ENCODE results near the gene MINDY4.
A peak's percentile ranks its signal among the peaks of the same experiment; 100 is the strongest.
"Not testable (repeated sequence)": the region's sequence is repeated elsewhere in the genome, so short reads cannot be mapped to it uniquely, and the experiment has no call there.

MINDY4 gene

GRCh38 chr7:30797176-30798040 is 26.2 kb downstream of the MINDY4 start:
- Histone ChIP-seq H3K27me3 (ENCODE audit: low read depth, low read length) (no peaks in the 10 kb centered on the region), H3K9me3 (ENCODE audit: control insufficient read depth in 1 of 2, low read length in 2 of 2) (no peaks in the 10 kb centered on the region), H3K4me3 (ENCODE audit: low read depth in 1 of 2, low read length in 2 of 2) (no peak overlapping the region), H3K36me3 (ENCODE audit: control insufficient read depth in 1 of 2, insufficient read depth in 2 of 2, low read length in 2 of 2) (no peaks in the 10 kb centered on the region), H3K4me1 (ENCODE audit: control insufficient read depth in 1 of 2, insufficient read depth in 2 of 2, low read length in 2 of 2) (peaks cover 29 to 51% of the 10 kb centered on the region in 2 donors), H3K27ac (ENCODE audit: low read length) (peak overlapping the region; percentile 61)

- peak overlapping the region; percentile 52 for H3K27ac ChIP-seq (ENCODE audit: low read length)
- no peak overlapping the region for H3K4me3 ChIP-seq (ENCODE audit: low read depth in 1 of 2, low read length in 2 of 2)
- H3K36me3 ChIP-seq (ENCODE audit: control insufficient read depth in 1 of 2, insufficient read depth in 2 of 2, low read length in 2 of 2): no peaks in the 10 kb centered on the region
- H3K27me3 ChIP-seq (ENCODE audit: low read depth, low read length): no peaks in the 10 kb centered on the region
- H3K9me3 ChIP-seq (ENCODE audit: control insufficient read depth in 1 of 2, low read length in 2 of 2): no peaks in the 10 kb centered on the region
- peaks cover 29 to 51% of the 10 kb centered on the region in 2 donors for H3K4me1 ChIP-seq (ENCODE audit: control insufficient read depth in 1 of 2, insufficient read depth in 2 of 2, low read length in 2 of 2)
These were observed 28.2 kb downstream of the MINDY4 start for GRCh38 chr7:30799206-30799975.

- peak overlapping the region; percentile 14 for H3K27ac ChIP-seq (ENCODE audit: low read length)
- H3K4me1 ChIP-seq (ENCODE audit: control insufficient read depth in 1 of 2, insufficient read depth in 2 of 2, low read length in 2 of 2): peaks cover 29 to 49% of the 10 kb centered on the region in 2 donors
- no peak overlapping the region for H3K4me3 ChIP-seq (ENCODE audit: low read depth in 1 of 2, low read length in 2 of 2)
- H3K9me3 ChIP-seq (ENCODE audit: control insufficient read depth in 1 of 2, low read length in 2 of 2): no peaks in the 10 kb centered on the region
- H3K27me3 ChIP-seq (ENCODE audit: low read depth, low read length): no peaks in the 10 kb centered on the region
- H3K36me3 ChIP-seq (ENCODE audit: control insufficient read depth in 1 of 2, insufficient read depth in 2 of 2, low read length in 2 of 2): no peaks in the 10 kb centered on the region
These were observed 28.9 kb downstream of the MINDY4 start for GRCh38 chr7:30799976-30800661.

GRCh38 chr7:30800785-30801252 is 29.6 kb downstream of the MINDY4 start:
- no peak overlapping the region for H3K27ac ChIP-seq (ENCODE audit: low read length)
- no peak overlapping the region for H3K4me3 ChIP-seq (ENCODE audit: low read depth in 1 of 2, low read length in 2 of 2)
- no peaks in the 10 kb centered on the region for H3K9me3 ChIP-seq (ENCODE audit: control insufficient read depth in 1 of 2, low read length in 2 of 2)
- H3K4me1 ChIP-seq (ENCODE audit: control insufficient read depth in 1 of 2, insufficient read depth in 2 of 2, low read length in 2 of 2): peaks cover 28 to 48% of the 10 kb centered on the region in 2 donors
- H3K36me3 ChIP-seq (ENCODE audit: control insufficient read depth in 1 of 2, insufficient read depth in 2 of 2, low read length in 2 of 2): no peaks in the 10 kb centered on the region
- no peaks in the 10 kb centered on the region for H3K27me3 ChIP-seq (ENCODE audit: low read depth, low read length)

- H3K4me1 ChIP-seq (ENCODE audit: control insufficient read depth in 1 of 2, insufficient read depth in 2 of 2, low read length in 2 of 2): peaks cover 11 to 30% of the 10 kb centered on the region in 2 donors
- H3K27me3 ChIP-seq (ENCODE audit: low read depth, low read length): no peaks in the 10 kb centered on the region
- H3K4me3 ChIP-seq (ENCODE audit: low read depth in 1 of 2, low read length in 2 of 2): no peak overlapping the region
- H3K36me3 ChIP-seq (ENCODE audit: control insufficient read depth in 1 of 2, insufficient read depth in 2 of 2, low read length in 2 of 2): no peaks in the 10 kb centered on the region
- no peak overlapping the region for H3K27ac ChIP-seq (ENCODE audit: low read length)
- H3K9me3 ChIP-seq (ENCODE audit: control insufficient read depth in 1 of 2, low read length in 2 of 2): no peaks in the 10 kb centered on the region
These were observed 31.6 kb downstream of the MINDY4 start for GRCh38 chr7:30802812-30803211.

- Histone ChIP-seq H3K4me3 (ENCODE audit: low read depth in 1 of 2, low read length in 2 of 2) (no peak overlapping the region), H3K36me3 (ENCODE audit: control insufficient read depth in 1 of 2, insufficient read depth in 2 of 2, low read length in 2 of 2) (no peaks in the 10 kb centered on the region), H3K27ac (ENCODE audit: low read length) (peak overlapping the region; percentile 22), H3K27me3 (ENCODE audit: low read depth, low read length) (no peaks in the 10 kb centered on the region), H3K4me1 (ENCODE audit: control insufficient read depth in 1 of 2, insufficient read depth in 2 of 2, low read length in 2 of 2) (peaks cover 11 to 25% of the 10 kb centered on the region in 2 donors), H3K9me3 (ENCODE audit: control insufficient read depth in 1 of 2, low read length in 2 of 2) (no peaks in the 10 kb centered on the region)
These were observed 33.0 kb downstream of the MINDY4 start for GRCh38 chr7:30804078-30804661.

GRCh38 chr7:30805081-30805691 is 34.0 kb downstream of the MINDY4 start:
- Histone ChIP-seq H3K27ac (ENCODE audit: low read length) (no peak overlapping the region), H3K27me3 (ENCODE audit: low read depth, low read length) (no peaks in the 10 kb centered on the region), H3K9me3 (ENCODE audit: control insufficient read depth in 1 of 2, low read length in 2 of 2) (no peaks in the 10 kb centered on the region), H3K4me3 (ENCODE audit: low read depth in 1 of 2, low read length in 2 of 2) (no peak overlapping the region), H3K36me3 (ENCODE audit: control insufficient read depth in 1 of 2, insufficient read depth in 2 of 2, low read length in 2 of 2) (no peaks in the 10 kb centered on the region), H3K4me1 (ENCODE audit: control insufficient read depth in 1 of 2, insufficient read depth in 2 of 2, low read length in 2 of 2) (peaks cover 4 to 15% of the 10 kb centered on the region in 2 donors)

- Histone ChIP-seq H3K4me1 (ENCODE audit: control insufficient read depth in 1 of 2, insufficient read depth in 2 of 2, low read length in 2 of 2) (peaks cover 0 to 8% of the 10 kb centered on the region in 2 donors), H3K9me3 (ENCODE audit: control insufficient read depth in 1 of 2, low read length in 2 of 2) (no peaks in the 10 kb centered on the region), H3K27ac (ENCODE audit: low read length) (no peak overlapping the region), H3K27me3 (ENCODE audit: low read depth, low read length) (no peaks in the 10 kb centered on the region), H3K4me3 (ENCODE audit: low read depth in 1 of 2, low read length in 2 of 2) (no peak overlapping the region), H3K36me3 (ENCODE audit: control insufficient read depth in 1 of 2, insufficient read depth in 2 of 2, low read length in 2 of 2) (no peaks in the 10 kb centered on the region)
These were observed 34.7 kb downstream of the MINDY4 start for GRCh38 chr7:30805931-30806330.

GRCh38 chr7:30807477-30807876 is 36.3 kb downstream of the MINDY4 start:
- not testable (repeated sequence) for H3K4me1 ChIP-seq (ENCODE audit: control insufficient read depth in 1 of 2, insufficient read depth in 2 of 2, low read length in 2 of 2); H3K4me3 ChIP-seq (ENCODE audit: low read depth in 1 of 2, low read length in 2 of 2); H3K9me3 ChIP-seq (ENCODE audit: control insufficient read depth in 1 of 2, low read length in 2 of 2); H3K27ac ChIP-seq (ENCODE audit: low read length); H3K27me3 ChIP-seq (ENCODE audit: low read depth, low read length); H3K36me3 ChIP-seq (ENCODE audit: control insufficient read depth in 1 of 2, insufficient read depth in 2 of 2, low read length in 2 of 2)

- H3K27ac ChIP-seq (ENCODE audit: low read length); H3K9me3 ChIP-seq (ENCODE audit: control insufficient read depth in 1 of 2, low read length in 2 of 2); H3K4me1 ChIP-seq (ENCODE audit: control insufficient read depth in 1 of 2, insufficient read depth in 2 of 2, low read length in 2 of 2); H3K27me3 ChIP-seq (ENCODE audit: low read depth, low read length); H3K36me3 ChIP-seq (ENCODE audit: control insufficient read depth in 1 of 2, insufficient read depth in 2 of 2, low read length in 2 of 2); H3K4me3 ChIP-seq (ENCODE audit: low read depth in 1 of 2, low read length in 2 of 2): not testable (repeated sequence)
These were observed 36.7 kb downstream of the MINDY4 start for GRCh38 chr7:30807941-30808340.
